GM12874 (cell line): ENCODE measurements around the gene ACAN.

ENCODE experiments used
- CTCF ChIP-seq: IDR thresholded peaks from 2 replicates; pipeline ENCODE4 v1.5.1; 2011; ENCODE audit warnings: low read depth, mild to moderate bottlenecking, control low read depth, low read length, moderate library complexity; ENCODE audit not compliant: insufficient read depth

ACAN gene

GRCh38 chr15:88813960-88814359 lies 10.7 kb downstream of the ACAN start:
- no peak for TF ChIP-seq CTCF

DNA sequence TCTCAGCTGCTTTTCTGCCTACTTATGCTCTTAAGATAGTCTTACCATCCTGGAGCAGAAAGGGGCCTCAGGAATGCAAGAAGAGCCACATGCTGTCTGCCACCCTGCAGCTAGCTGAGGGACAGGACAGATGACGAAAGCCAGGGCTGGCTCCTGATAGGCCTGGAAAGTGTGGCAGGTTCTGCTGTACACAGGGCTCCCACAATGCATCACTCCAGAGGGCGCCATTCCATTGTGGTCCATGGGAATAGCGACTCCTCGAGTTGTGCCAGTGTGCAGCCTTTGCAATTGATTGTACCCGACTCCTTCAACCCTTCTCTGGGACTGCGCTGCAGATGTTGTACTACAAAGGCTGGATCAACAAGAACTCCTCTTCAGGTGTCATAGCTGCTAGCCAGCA lies 11.2 kb downstream of the ACAN start:
- TF ChIP-seq CTCF: no peak

- no peak for TF ChIP-seq CTCF
Measured at GRCh38 chr15:88818920-88819319, 15.7 kb downstream of the ACAN start.

GRCh38 chr15:88821993-88822392 lies 18.8 kb downstream of the ACAN start:
- TF ChIP-seq CTCF: no peak

DNA sequence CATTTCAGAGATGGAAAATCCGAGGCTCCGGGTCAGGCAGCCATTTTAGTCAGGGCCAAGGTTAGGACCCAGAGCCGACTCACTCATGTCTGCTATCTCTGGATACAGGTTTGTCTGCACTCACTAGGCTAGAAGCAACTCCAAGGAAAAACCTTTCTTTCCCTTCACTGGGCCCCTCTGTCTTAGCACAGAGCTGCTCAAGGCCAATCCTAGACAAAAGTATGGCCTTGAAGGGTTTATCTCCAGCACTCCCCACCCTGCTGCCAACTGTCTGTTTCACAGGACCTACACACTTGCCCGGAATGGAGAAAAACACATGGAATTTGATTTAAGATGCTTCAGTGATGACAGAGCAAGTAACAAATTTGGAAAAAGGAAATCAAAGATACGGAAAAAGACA lies 25.6 kb downstream of the ACAN start:
- no peak for TF ChIP-seq CTCF

DNA sequence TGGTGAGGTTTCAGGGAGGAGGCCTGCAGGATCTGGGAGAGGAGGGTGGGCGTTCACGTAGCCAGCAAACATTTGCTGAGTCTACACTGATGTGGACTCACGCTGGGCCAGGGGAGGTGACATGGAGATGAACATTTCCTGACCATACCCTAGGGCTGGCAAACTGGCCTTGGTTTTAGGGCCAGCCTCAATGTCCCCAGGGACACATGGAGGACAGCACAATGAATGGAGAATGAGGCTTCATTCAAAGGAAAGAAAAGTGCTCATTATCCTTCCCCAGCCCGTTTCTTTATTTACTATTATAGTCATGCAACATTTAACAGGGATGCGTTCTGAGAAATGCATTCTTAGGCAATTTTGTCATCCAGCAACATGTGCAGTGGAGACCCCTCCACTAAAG lies 26.8 kb downstream of the ACAN start:
- TF ChIP-seq CTCF: no peak

DNA sequence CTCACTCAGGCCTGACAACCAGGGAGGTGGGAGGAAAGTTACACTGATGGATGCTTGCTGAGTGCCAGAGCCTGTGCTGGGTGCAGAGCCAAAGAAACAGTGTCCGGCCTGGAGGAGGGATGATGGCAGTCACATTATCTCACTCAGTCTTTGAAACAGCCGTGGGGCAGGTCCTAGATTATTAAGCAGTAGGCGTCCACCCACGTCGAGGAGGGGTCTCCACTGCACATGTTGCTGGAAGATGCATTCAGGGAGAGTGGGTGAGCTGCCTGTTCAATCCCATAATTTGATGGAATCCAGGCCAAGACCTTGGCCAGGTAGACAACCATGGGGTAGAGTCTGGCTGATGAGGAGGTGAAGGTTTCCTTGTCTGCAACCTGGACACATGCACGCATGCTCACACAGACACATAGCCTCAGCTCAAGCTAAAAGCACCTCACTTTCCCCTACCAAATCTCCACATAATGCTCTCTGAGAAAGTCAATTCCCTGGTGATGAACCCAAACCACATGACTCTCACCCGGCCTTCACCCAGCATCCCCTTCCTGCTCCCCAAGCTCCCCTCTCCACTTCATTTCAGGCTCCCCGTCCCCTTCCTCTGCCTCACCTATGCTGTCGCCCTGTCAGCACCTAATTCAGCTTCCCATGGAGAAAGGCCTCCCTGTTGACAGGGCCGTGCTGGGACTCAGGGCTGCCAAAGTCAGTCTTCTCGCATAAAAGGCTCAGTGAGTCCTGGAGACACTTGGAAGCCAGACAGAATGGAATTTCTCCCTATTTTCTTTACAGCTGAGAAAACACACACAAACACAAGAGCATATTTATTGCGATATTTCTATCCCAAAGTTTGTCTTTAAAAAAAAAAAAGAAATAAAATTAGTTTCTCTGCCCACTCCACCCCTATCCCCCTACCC lies 29.8 kb downstream of the ACAN start:
- no peak for TF ChIP-seq CTCF

- no peak for TF ChIP-seq CTCF
Measured at GRCh38 chr15:88833731-88834100, 30.5 kb downstream of the ACAN start.
